HCT116 (cell line): ENCODE data around the gene RILPL1. TPM values are rescaled to one million over a fixed set of nuclear protein-coding genes. Genes with fewer than 3 reads are reported as not detected.

Experiments used
- ATAC-seq: fragments of 200-7000 bp; cut with Tn5 transposase; 2 replicates; pipeline ENCODE4 v1.9.1; 2020; ENCODE audit warnings: mild to moderate bottlenecking, moderate library complexity
- BruUV-seq: library from RNA; stranded (reverse); fragments of 400-500 nt; replicated peaks from 2 replicates; lab custom pipeline; 2021; lab: Mats Ljungman, UMichigan
- CTCF ChIA-PET: fragments of 300-600 bp; sonication (Branson Sonifier 250); formaldehyde crosslinking; loops from one replicate; lab custom pipeline; 2021; ENCODE audit warnings: antibody characterized with exemption; lab: Charles Lee
- POLR2A ChIA-PET: fragments of 300-600, 350-600 bp; sonication (Branson Sonifier 250); formaldehyde crosslinking; loops from one replicate; lab custom pipeline; 2021; ENCODE audit warnings: antibody characterized with exemption; lab: Charles Lee
- RAD21 ChIA-PET, 2 experiments: fragments of 300-600 bp; sonication (Branson Sonifier 250); formaldehyde crosslinking; loops; one replicate each; lab custom pipeline; 2023; ENCODE audit warnings: low total read pairs in 2 of 2; ENCODE audit not compliant: uncharacterized antibody in 2 of 2, unreplicated experiment in 2 of 2, low non-redundant PET in 1 of 2; lab: Charles Lee
- DNase-seq: peaks from one replicate; pipeline ENCODE4 v3.0.0-alpha.2; 2010; ENCODE audit warnings: low read depth, low spot score
- H2AFZ ChIP-seq: fragments of 200-600 bp; shearing (Covaris generic), sonication (generic); 2 replicates; pipeline ENCODE4 v1.6.1; 2017; ENCODE audit warnings: low read depth, mixed run types, mixed read lengths, antibody characterized with exemption, low read length; ENCODE audit not compliant: poor library complexity, severe bottlenecking
- H3K27ac ChIP-seq: 2 replicates; pipeline ENCODE4 v1.5.1; 2012; ENCODE audit warnings: low read depth, low read length
- H3K27me3 ChIP-seq: fragments of 200-600 bp; sonication (generic); 2 replicates; pipeline ENCODE4 v1.6.1; 2016; ENCODE audit warnings: mixed run types, low read length, mixed read lengths; ENCODE audit not compliant: insufficient read depth
- H3K36me3 ChIP-seq, 2 experiments: fragments of 200-500 bp in 1 of 2; fragments of 200-600 bp in 1 of 2; sonication (Bioruptor generic) in 1 of 2; sonication (generic) in 1 of 2; 2 replicates each; pipeline versions ENCODE4 v1.5.1 to v1.6.1; 2014 to 2016; ENCODE audit warnings: low read length in 2 of 2, inconsistent platforms in 1 of 2, mixed read lengths in 1 of 2, mixed run types in 1 of 2; ENCODE audit not compliant: insufficient read depth in 2 of 2, control insufficient read depth in 1 of 2
- H3K4me1 ChIP-seq, 2 experiments: fragments of 200-600 bp in 1 of 2; sonication (generic) in 1 of 2; 2 replicates each; pipeline versions ENCODE4 v1.5.1 to v1.6.1; 2012 to 2017; ENCODE audit warnings: low read length in 2 of 2, inconsistent platforms in 1 of 2, mild to moderate bottlenecking in 1 of 2, mixed read lengths in 1 of 2, mixed run types in 1 of 2, moderate library complexity in 1 of 2; ENCODE audit not compliant: insufficient read depth in 2 of 2, control insufficient read depth in 1 of 2
- H3K4me2 ChIP-seq: fragments of 200-600 bp; sonication (generic); 2 replicates; pipeline ENCODE4 v1.6.1; 2017; ENCODE audit warnings: mixed run types, low read length, mixed read lengths
- H3K4me3 ChIP-seq, 2 experiments: fragments of 200-600 bp in 1 of 2; sonication (generic) in 1 of 2; replicated peaks in 1 of 2; 2 replicates each; pipeline ENCODE4 v1.5.1; 2011 to 2016; ENCODE audit warnings: low read length in 2 of 2, control low read depth in 1 of 2, low read depth in 1 of 2, mild to moderate bottlenecking in 1 of 2, mixed read lengths in 1 of 2, mixed run types in 1 of 2
- H3K79me2 ChIP-seq: fragments of 200-600 bp; sonication (generic); 2 replicates; pipeline ENCODE4 v1.6.1; 2017; ENCODE audit warnings: mild to moderate bottlenecking, mixed run types, low read length, moderate library complexity, mixed read lengths; ENCODE audit not compliant: insufficient read depth
- H3K9ac ChIP-seq: fragments of 200-600 bp; sonication (generic); 2 replicates; pipeline ENCODE4 v1.6.1; 2016; ENCODE audit warnings: low read length, mixed read lengths
- H3K9me2 ChIP-seq: fragments of 200-600 bp; sonication (generic), shearing (Covaris generic); 2 replicates; pipeline ENCODE4 v1.6.1; 2017; ENCODE audit warnings: mixed run types, mild to moderate bottlenecking, moderate library complexity; ENCODE audit not compliant: insufficient read depth
- H3K9me3 ChIP-seq, 2 experiments: fragments of 200-500 bp in 1 of 2; fragments of 200-600 bp in 1 of 2; sonication (Bioruptor generic) in 1 of 2; sonication (generic) in 1 of 2; 2 replicates each; pipeline ENCODE4 v1.6.1; 2014 to 2017; ENCODE audit warnings: low read length in 2 of 2, mixed read lengths in 2 of 2, inconsistent platforms in 1 of 2, low read depth in 1 of 2, mild to moderate bottlenecking in 1 of 2, mixed run types in 1 of 2, moderate library complexity in 1 of 2; ENCODE audit not compliant: control insufficient read depth in 1 of 2, insufficient read depth in 1 of 2
- H4K20me1 ChIP-seq: fragments of 200-600 bp; sonication (generic), shearing (Covaris generic); 2 replicates; pipeline ENCODE4 v1.6.1; 2017; ENCODE audit warnings: mixed run types, mild to moderate bottlenecking, moderate library complexity; ENCODE audit not compliant: insufficient read depth
- CBX3 ChIP-seq: IDR thresholded peaks from 2 replicates; pipeline ENCODE4 v1.6.1; 2012; ENCODE audit warnings: low read depth
- CTCF ChIP-seq, 3 experiments: fragments of 200-600 bp in 1 of 3; sonication (generic) in 1 of 3; IDR thresholded peaks in 2 of 3; conservative IDR thresholded peaks in 1 of 3; 2 replicates each; pipeline ENCODE4 v1.5.1; 2012 to 2017; ENCODE audit warnings: low read depth in 2 of 3, low read length in 2 of 3, antibody characterized with exemption in 1 of 3, borderline replicate concordance in 1 of 3, control low read depth in 1 of 3, mild to moderate bottlenecking in 1 of 3, mixed read lengths in 1 of 3, mixed run types in 1 of 3, moderate library complexity in 1 of 3; ENCODE audit not compliant: insufficient read depth in 1 of 3
- EGR1 ChIP-seq: IDR thresholded peaks from 2 replicates; pipeline ENCODE4 v1.6.1; 2012; ENCODE audit warnings: low read depth
- ELF1 ChIP-seq: IDR thresholded peaks from 2 replicates; pipeline ENCODE4 v1.6.1; 2012; ENCODE audit warnings: low read depth, borderline replicate concordance
- EZH2 ChIP-seq: fragments of 200-600 bp; sonication (generic); IDR thresholded peaks from 2 replicates; pipeline ENCODE4 v1.6.1; 2017; ENCODE audit warnings: antibody characterized with exemption, mixed run types
- EZH2phosphoT487 ChIP-seq: fragments of 200-600 bp; IDR thresholded peaks from 2 replicates; pipeline ENCODE4 v1.6.1; 2018; ENCODE audit warnings: antibody characterized with exemption, borderline replicate concordance
- FOSL1 ChIP-seq: IDR thresholded peaks from 2 replicates; pipeline ENCODE4 v1.6.1; 2012; ENCODE audit warnings: low read depth
- JUND ChIP-seq: IDR thresholded peaks from 2 replicates; pipeline ENCODE4 v1.6.1; 2012
- POLR2A ChIP-seq: IDR thresholded peaks from 2 replicates; pipeline ENCODE4 v1.7.0; 2011; ENCODE audit warnings: borderline replicate concordance; ENCODE audit not compliant: insufficient read depth, insufficient read length; ENCODE audit errors: extremely low read depth
- POLR2AphosphoS5 ChIP-seq: IDR thresholded peaks from 2 replicates; pipeline ENCODE4 v1.6.1; 2011; ENCODE audit warnings: mild to moderate bottlenecking, low read depth, low read length, moderate library complexity
- RAD21 ChIP-seq: IDR thresholded peaks from 2 replicates; pipeline ENCODE4 v1.6.1; 2012; ENCODE audit warnings: low read depth, mild to moderate bottlenecking
- SIN3A ChIP-seq: IDR thresholded peaks from 2 replicates; pipeline ENCODE4 v1.6.1; 2012; ENCODE audit warnings: low read depth
- SRF ChIP-seq: IDR thresholded peaks from 2 replicates; pipeline ENCODE4 v1.6.1; 2012; ENCODE audit warnings: low read depth
- YY1 ChIP-seq: IDR thresholded peaks from 2 replicates; pipeline ENCODE4 v1.6.1; 2011; ENCODE audit warnings: low read length, low read depth, moderate library complexity, mild to moderate bottlenecking; ENCODE audit not compliant: insufficient replicate concordance; ENCODE audit errors: extremely low read depth
- ZNF274 ChIP-seq: fragments of 200-500 bp; sonication (Bioruptor generic); IDR thresholded peaks from 2 replicates; pipeline ENCODE4 v1.6.1; 2014; ENCODE audit warnings: mild to moderate bottlenecking, low read depth, low read length, inconsistent platforms
- intact Hi-C: fragments of 100-400 bp; cut with micrococcal nuclease; formaldehyde crosslinking; loops from 2 replicates; pipeline ENCODE4 v1.10.0; 2022
- total RNA-seq: library from RNA; stranded (reverse); gene quantifications from one replicate; pipeline ENCODE4 v1.2.1, GENCODE V29; 2021; ENCODE audit not compliant: unreplicated experiment
- TF ChIP-seq, protein P1 (sequence below): IDR thresholded peaks from 2 replicates; pipeline ENCODE4 v1.6.1; 2011; ENCODE audit warnings: mild to moderate bottlenecking, low read length, moderate library complexity; ENCODE audit not compliant: insufficient replicate concordance; ENCODE audit errors: extremely low read depth
- TF ChIP-seq, protein P2 (sequence below): IDR thresholded peaks from 2 replicates; pipeline ENCODE4 v1.6.1; 2012

RILPL1 gene
- total RNA-seq, 1 experiment from 2014 or later, result 11.8 TPM

GRCh38 chr12:123427036-123427769, 106.3 kb downstream of the RILPL1 start (continued):
- TF ChIP-seq, protein P1, sequence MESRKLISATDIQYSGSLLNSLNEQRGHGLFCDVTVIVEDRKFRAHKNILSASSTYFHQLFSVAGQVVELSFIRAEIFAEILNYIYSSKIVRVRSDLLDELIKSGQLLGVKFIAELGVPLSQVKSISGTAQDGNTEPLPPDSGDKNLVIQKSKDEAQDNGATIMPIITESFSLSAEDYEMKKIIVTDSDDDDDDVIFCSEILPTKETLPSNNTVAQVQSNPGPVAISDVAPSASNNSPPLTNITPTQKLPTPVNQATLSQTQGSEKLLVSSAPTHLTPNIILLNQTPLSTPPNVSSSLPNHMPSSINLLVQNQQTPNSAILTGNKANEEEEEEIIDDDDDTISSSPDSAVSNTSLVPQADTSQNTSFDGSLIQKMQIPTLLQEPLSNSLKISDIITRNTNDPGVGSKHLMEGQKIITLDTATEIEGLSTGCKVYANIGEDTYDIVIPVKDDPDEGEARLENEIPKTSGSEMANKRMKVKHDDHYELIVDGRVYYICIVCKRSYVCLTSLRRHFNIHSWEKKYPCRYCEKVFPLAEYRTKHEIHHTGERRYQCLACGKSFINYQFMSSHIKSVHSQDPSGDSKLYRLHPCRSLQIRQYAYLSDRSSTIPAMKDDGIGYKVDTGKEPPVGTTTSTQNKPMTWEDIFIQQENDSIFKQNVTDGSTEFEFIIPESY, result no peak
- TF ChIP-seq, protein P2, sequence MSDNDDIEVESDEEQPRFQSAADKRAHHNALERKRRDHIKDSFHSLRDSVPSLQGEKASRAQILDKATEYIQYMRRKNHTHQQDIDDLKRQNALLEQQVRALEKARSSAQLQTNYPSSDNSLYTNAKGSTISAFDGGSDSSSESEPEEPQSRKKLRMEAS, result no peak
- TF ChIP-seq POLR2A (no peak), SIN3A (no peak), SRF (no peak), JUND (no peak), EZH2phosphoT487 (no peak), EGR1 (no peak), EZH2 (no peak), FOSL1 (no peak), RAD21 (no peak), ZNF274 (no peak)

DNA sequence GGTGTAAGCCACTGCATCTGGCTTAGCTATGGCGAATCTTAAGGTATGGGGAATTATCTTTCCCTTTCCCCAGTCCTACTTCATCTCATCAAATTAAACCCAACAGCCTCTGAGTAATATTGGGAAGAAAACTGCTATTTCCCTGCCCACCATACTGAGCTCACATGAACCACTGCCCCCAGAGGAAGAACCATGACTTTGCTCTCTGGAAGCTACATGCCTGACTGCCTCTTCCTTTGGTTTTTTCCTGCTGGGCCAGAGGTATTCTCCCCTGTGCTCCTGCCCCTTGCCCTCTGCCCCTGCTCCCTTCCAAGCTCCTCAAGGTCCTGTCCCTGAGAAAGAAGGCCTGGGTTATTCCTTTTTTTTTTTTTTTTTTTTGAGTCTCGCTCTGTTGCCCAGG, 112.2 kb downstream of the RILPL1 start:
- Histone ChIP-seq H3K4me1 (no peaks in the 10 kb centered on the region), H4K20me1 (no peaks in the 10 kb centered on the region), H3K36me3 (no peaks in the 10 kb centered on the region; a peak in 1 of 4 replicates), H3K27me3 (no peaks in the 10 kb centered on the region), H3K9me2 (no peaks in the 10 kb centered on the region), H3K4me2 (no peak overlapping the region), H3K4me3 (no peak overlapping the region), H3K79me2 (no peaks in the 10 kb centered on the region), H3K9me3 (no peaks in the 10 kb centered on the region), H3K27ac (no peak overlapping the region), H2AFZ (no peak overlapping the region), H3K9ac (no peak overlapping the region)
- ChIA-PET RAD21 (interaction anchor here in 1 of 2 experiments (0.7 kb wide), 1 partner anchor 377 kb away, joined by 3 read pairs; no protein-coding TSS in a partner anchor), POLR2A (no interaction called here), CTCF (no interaction called here)
- no peak for DNase-seq
- no TSS peak for BruUV-seq
- ATAC-seq, result 0 out of 2 replicates have a peak, but pooled peaks have one; percentile 63
- intact Hi-C loops, result no loop called here
- TF ChIP-seq CTCF (IDR thresholded peaks at IDR 0.05 in 2 of 3, conservative IDR thresholded peaks at IDR 0.05 in 1 of 3; ENCODE audit: borderline replicate concordance in 1 of 3, insufficient read depth in 1 of 3, low read depth in 2 of 3, low read length in 2 of 3) (no peak), RAD21 (no peak), SIN3A (no peak), POLR2A (no peak), POLR2AphosphoS5 (no peak), YY1 (no peak), EZH2phosphoT487 (no peak), FOSL1 (no peak), ELF1 (no peak), SRF (no peak), CBX3 (no peak)
- TF ChIP-seq, protein P1, result no peak
- TF ChIP-seq, protein P2, result no peak
